GM06990 (cell line): ENCODE results near the gene CRISP1.

ENCODE experiments used
- DNase-seq: peaks from one replicate; pipeline ENCODE4 v3.0.0-alpha.2; 2011; ENCODE audit not compliant: insufficient read length; ENCODE audit errors: extremely low read depth
- H3K27me3 ChIP-seq: replicated peaks from 2 replicates; pipeline ENCODE4 v1.6.0; 2011; ENCODE audit warnings: low read length; ENCODE audit not compliant: control insufficient read depth, insufficient read depth
- H3K36me3 ChIP-seq: 2 replicates; pipeline ENCODE4 v1.5.1; 2011; ENCODE audit warnings: low read length; ENCODE audit not compliant: control insufficient read depth, insufficient read depth
- H3K4me3 ChIP-seq: replicated peaks from 2 replicates; pipeline ENCODE4 v1.5.1; 2011; ENCODE audit warnings: low read depth, mild to moderate bottlenecking, control low read depth, low read length
- CTCF ChIP-seq: IDR thresholded peaks from 2 replicates; pipeline ENCODE4 v1.5.1; 2011; ENCODE audit warnings: low read length, control low read depth, mild to moderate bottlenecking, inconsistent platforms; ENCODE audit not compliant: insufficient read depth, poor library complexity, severe bottlenecking

Gene CRISP1

GRCh38 chr6:49892280-49892679, 25.9 kb upstream of the CRISP1 start:
- no peak for DNase-seq
- H3K4me3 ChIP-seq = no peak overlapping the region
- no peaks in the 10 kb centered on the region for H3K36me3 ChIP-seq
- no peak for TF ChIP-seq CTCF
- no peaks in the 10 kb centered on the region for H3K27me3 ChIP-seq

- no peaks in the 10 kb centered on the region for H3K36me3 ChIP-seq
- TF ChIP-seq CTCF = no peak
- H3K4me3 ChIP-seq = no peak overlapping the region
- no peaks in the 10 kb centered on the region for H3K27me3 ChIP-seq
- DNase-seq = no peak
Observed at GRCh38 chr6:49890988-49891387, 24.7 kb upstream of the CRISP1 start.

DNA sequence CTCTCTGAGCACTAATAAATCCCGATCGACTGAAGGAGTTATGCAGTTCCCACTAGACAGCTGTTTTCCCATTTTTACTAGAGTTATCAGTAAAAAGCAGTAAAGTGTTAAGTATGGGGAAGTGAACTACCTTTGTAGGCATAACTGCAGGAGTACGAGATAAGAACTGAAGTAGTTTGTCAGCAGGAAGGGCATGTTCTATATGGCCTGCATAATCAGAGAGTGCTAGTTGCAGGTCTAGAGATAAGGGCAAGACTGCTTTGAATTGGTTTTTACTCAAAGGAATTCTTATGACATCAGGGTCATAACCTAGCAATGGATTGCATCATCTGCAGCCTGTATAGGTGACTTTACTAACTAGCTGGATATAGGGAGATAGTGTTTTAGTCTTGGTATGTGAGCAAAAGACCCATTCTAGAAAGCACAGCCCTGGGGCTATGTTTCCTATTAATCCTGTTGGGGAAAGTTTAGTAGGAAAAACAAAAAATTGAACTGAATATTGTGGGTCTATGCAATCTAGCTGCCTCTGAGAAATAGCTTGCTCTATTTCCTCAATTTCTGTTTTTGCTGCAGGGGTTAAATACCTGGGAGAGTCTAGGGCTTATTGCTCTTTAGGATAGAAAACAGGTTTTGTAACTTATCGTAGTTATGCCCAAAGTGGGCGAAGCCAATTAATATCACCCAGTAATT, 22.6 kb upstream of the CRISP1 start:
- H3K4me3 ChIP-seq = no peak overlapping the region
- no peaks in the 10 kb centered on the region for H3K27me3 ChIP-seq
- H3K36me3 ChIP-seq = no peaks in the 10 kb centered on the region
- no peak for TF ChIP-seq CTCF
- no peak for DNase-seq

DNA sequence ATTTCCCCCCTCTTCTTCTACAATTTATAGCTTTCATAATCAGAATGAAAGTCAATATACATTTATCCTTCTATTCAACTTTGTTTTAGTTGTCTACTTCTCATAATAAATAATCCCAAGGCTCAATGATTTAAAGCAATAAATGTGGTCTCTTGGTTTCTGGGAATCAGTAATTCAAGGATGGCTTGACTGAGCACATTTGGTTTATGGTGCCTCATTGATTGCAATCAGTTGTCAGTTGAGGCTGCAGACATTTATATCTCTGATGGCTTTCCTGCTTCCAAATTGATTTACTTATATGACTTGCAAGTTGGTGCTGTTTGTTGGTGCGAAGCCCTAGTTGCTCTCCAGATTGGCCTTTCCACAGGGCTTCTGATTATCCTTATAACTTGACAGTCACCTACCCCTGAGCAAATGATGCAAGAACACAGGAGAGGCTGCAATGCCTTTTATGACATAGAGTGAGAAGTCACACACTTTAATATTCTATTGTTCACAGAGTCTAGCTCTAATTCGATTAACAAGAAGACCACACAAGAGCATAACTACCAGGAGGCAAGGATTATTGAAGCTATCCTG, 2.7 kb upstream of the CRISP1 start:
- no peak for DNase-seq
- no peak overlapping the region for H3K4me3 ChIP-seq
- no peak for TF ChIP-seq CTCF

DNA sequence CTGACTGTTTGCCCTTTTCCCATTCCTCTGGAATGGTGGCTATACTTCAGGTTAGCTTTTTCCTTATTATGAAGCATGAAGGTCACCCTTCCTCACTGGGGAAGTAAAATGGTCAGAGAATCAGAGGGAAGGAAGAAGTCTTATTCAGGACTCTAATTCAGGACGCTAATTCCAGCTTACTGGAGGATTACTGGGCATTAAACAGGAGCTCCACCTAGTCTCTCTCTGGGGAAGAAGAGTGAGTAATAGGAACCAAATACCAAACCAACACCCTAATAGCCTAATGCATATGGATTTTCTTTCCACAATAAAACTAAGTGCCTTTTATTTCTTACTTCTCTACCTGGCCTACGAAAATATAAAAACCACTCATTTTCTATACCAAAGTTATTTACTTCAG, 10.1 kb downstream of the CRISP1 start:
- no peak overlapping the region for H3K4me3 ChIP-seq
- H3K27me3 ChIP-seq = no peaks in the 10 kb centered on the region
- no peak for DNase-seq
- TF ChIP-seq CTCF = no peak
- no peaks in the 10 kb centered on the region for H3K36me3 ChIP-seq

More for the DNA sequence above, 2.7 kb upstream of the CRISP1 start:
- H3K27me3 ChIP-seq = no peaks in the 10 kb centered on the region
- H3K36me3 ChIP-seq = no peaks in the 10 kb centered on the region
